Measurements from ENCODE around the gene SERPINB13.

- TF ChIP-seq CTCF (IDR thresholded peaks at IDR 0.05; ENCODE audit: poor library complexity, severe bottlenecking) (no peak), REST (IDR thresholded peaks at IDR 0.05; ENCODE audit: borderline replicate concordance) (no peak)
These were observed 17.8 kb downstream of the SERPINB13 start for GRCh38 chr18:63604791-63605567.
